ENCODE results near the gene USP12.

GRCh38 chr13:27159806-27160563 lies 11.6 kb downstream of the USP12 start:
- TF ChIP-seq POLR2A (IDR thresholded peaks at IDR 0.05) = no peak
- TF ChIP-seq, protein P1, sequence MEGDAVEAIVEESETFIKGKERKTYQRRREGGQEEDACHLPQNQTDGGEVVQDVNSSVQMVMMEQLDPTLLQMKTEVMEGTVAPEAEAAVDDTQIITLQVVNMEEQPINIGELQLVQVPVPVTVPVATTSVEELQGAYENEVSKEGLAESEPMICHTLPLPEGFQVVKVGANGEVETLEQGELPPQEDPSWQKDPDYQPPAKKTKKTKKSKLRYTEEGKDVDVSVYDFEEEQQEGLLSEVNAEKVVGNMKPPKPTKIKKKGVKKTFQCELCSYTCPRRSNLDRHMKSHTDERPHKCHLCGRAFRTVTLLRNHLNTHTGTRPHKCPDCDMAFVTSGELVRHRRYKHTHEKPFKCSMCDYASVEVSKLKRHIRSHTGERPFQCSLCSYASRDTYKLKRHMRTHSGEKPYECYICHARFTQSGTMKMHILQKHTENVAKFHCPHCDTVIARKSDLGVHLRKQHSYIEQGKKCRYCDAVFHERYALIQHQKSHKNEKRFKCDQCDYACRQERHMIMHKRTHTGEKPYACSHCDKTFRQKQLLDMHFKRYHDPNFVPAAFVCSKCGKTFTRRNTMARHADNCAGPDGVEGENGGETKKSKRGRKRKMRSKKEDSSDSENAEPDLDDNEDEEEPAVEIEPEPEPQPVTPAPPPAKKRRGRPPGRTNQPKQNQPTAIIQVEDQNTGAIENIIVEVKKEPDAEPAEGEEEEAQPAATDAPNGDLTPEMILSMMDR (IDR thresholded peaks at IDR 0.05) = no peak

All from Peyer's patch (tissue), 4 donors.